Endothelial cell (in vitro differentiated cells): ENCODE data around the gene MYL10. TPM values are rescaled to one million over a fixed set of nuclear protein-coding genes. Genes with fewer than 3 reads are reported as not detected.

Experiments used
- DNase-seq: peaks from one replicate; pipeline ENCODE4 v3.0.0; 2021; ENCODE audit warnings: low spot score
- H3K27ac Mint-ChIP-seq: one replicate; pipeline ENCODE4 v1.8.0; 2021; ENCODE audit warnings: mixed read lengths, inconsistent platforms; ENCODE audit not compliant: unreplicated experiment
- H3K27me3 Mint-ChIP-seq: one replicate; pipeline ENCODE4 v1.8.0; 2021; ENCODE audit warnings: mild to moderate bottlenecking, moderate library complexity, mixed read lengths, inconsistent platforms; ENCODE audit not compliant: unreplicated experiment
- H3K36me3 Mint-ChIP-seq: one replicate; pipeline ENCODE4 v1.8.0; 2021; ENCODE audit warnings: mild to moderate bottlenecking, low read depth, mixed read lengths, inconsistent platforms; ENCODE audit not compliant: unreplicated experiment
- H3K4me1 Mint-ChIP-seq: one replicate; pipeline ENCODE4 v1.8.0; 2021; ENCODE audit warnings: mild to moderate bottlenecking, mixed read lengths, inconsistent platforms; ENCODE audit not compliant: unreplicated experiment
- H3K4me3 Mint-ChIP-seq: one replicate; pipeline ENCODE4 v1.8.0; 2021; ENCODE audit warnings: mild to moderate bottlenecking, mixed read lengths, inconsistent platforms; ENCODE audit not compliant: unreplicated experiment
- H3K9me3 Mint-ChIP-seq: one replicate; pipeline ENCODE4 v1.8.0; 2021; ENCODE audit warnings: mixed read lengths, inconsistent platforms; ENCODE audit not compliant: unreplicated experiment
- CTCF ChIP-seq: fragments of 200-600 bp; sonication (generic); IDR thresholded peaks from one replicate; pipeline ENCODE4 v1.5.0; 2021; ENCODE audit warnings: antibody characterized with exemption; ENCODE audit not compliant: unreplicated experiment
- total RNA-seq: library from RNA; stranded (reverse); fragmentation: NEBNext Ultra II Directional; extraction: Animal tissue kit (Norgen Biotek cat#: 25700); gene quantifications from one replicate; pipeline ENCODE4 v1.2.1, GENCODE V29; 2021; ENCODE audit not compliant: unreplicated experiment

Gene MYL10
- total RNA-seq, 1 donor from 2014 or later, result not detected

- Mint-ChIP-seq H3K9me3 (no peaks in the 10 kb centered on the region), H3K27ac (no peak overlapping the region), H3K36me3 (no peaks in the 10 kb centered on the region), H3K4me1 (no peaks in the 10 kb centered on the region), H3K4me3 (no peak overlapping the region), H3K27me3 (peaks cover 7% of the 10 kb centered on the region)
- TF ChIP-seq CTCF, result no peak
- DNase-seq, result no peak
Measured at GRCh38 chr7:101617451-101618206, 11.5 kb downstream of the MYL10 start.

DNA sequence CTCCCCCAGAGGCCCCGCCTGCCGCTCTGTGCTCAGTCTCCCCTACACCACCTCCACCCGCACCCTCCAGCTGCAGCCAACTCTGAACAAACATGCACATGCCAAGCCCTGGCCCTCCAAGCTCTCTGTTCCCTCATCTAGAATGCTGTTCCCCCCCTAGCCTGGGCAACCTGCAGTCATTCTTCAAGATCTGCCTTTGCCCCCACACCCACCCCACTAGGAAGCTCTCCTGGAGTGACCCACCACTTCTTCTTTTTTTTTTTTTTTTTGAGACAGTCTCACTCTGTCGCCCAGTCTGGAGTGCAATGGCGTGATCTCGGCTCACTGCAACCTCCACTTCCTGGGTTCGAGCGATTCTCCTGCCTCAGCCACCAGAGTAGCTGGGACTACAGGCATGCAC, 13.7 kb downstream of the MYL10 start:
- Mint-ChIP-seq H3K27ac (no peak overlapping the region), H3K9me3 (no peaks in the 10 kb centered on the region), H3K27me3 (peaks cover 5% of the 10 kb centered on the region), H3K36me3 (no peaks in the 10 kb centered on the region), H3K4me1 (no peaks in the 10 kb centered on the region), H3K4me3 (no peak overlapping the region)
- no peak for TF ChIP-seq CTCF
- no peak for DNase-seq

- H3K36me3 Mint-ChIP-seq, result no peaks in the 10 kb centered on the region
Measured at GRCh38 chr7:101614939-101615302, 14.2 kb downstream of the MYL10 start.

GRCh38 chr7:101614098-101614938, 14.8 kb downstream of the MYL10 start:
- no peak for TF ChIP-seq CTCF
- H3K27ac Mint-ChIP-seq, result no peak overlapping the region
- H3K36me3 Mint-ChIP-seq, result no peaks in the 10 kb centered on the region
- H3K4me1 Mint-ChIP-seq, result no peaks in the 10 kb centered on the region
- H3K4me3 Mint-ChIP-seq, result no peak overlapping the region
- no peak for DNase-seq
- H3K9me3 Mint-ChIP-seq, result no peaks in the 10 kb centered on the region
- peaks cover 5% of the 10 kb centered on the region for H3K27me3 Mint-ChIP-seq

More at GRCh38 chr7:101614939-101615302, 14.2 kb downstream of the MYL10 start:
- Mint-ChIP-seq H3K9me3 (no peaks in the 10 kb centered on the region), H3K4me3 (no peak overlapping the region), H3K4me1 (no peaks in the 10 kb centered on the region), H3K27me3 (peaks cover 5% of the 10 kb centered on the region), H3K27ac (no peak overlapping the region)
- TF ChIP-seq CTCF, result no peak
- no peak for DNase-seq
